Measurements from ENCODE around the gene SPG21.
"Not testable (repeated sequence)": the region's sequence is repeated elsewhere in the genome, so short reads cannot be mapped to it uniquely, and the experiment has no call there.

SPG21 gene

GRCh38 chr15:64989416-64990167 is at the start of gene SPG21:
SPG21 (minus strand) TSS chr15:64989914; CDS start chr15:64983569, 6,345 bp downstream.
- FAIRE-seq = peak; percentile 89
- peak; percentile 90 for DNase-seq (ENCODE audit: insufficient read length, low spot score)

- DNase-seq (ENCODE audit: insufficient read length, low spot score) (no peak), FAIRE-seq (no peak)
Measured at GRCh38 chr15:65038836-65039235, 49.1 kb upstream of the SPG21 start.

DNA sequence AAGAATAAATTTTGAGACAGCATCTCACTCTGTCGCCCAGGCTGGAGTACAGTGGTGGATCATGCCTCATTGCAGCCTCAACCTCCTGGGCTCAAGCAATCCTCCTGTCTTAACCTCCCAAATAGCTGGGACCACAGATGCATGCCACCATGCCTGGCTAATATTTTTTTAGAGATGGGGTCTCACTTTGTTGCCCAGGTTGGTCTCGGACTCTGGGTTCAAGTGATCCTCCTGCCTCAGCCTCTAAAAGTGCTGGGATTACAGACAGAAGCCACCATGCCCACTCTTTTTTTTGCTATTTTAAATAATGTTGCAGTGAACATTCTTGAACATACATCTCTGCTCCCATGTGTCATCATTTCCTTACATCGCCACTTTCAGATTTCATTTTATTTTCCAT is 48.7 kb upstream of the SPG21 start:
- DNase-seq (ENCODE audit: insufficient read length, low spot score) = no peak

GRCh38 chr15:65037309-65037708 is 47.6 kb upstream of the SPG21 start:
- DNase-seq (ENCODE audit: insufficient read length, low spot score) (no peak), FAIRE-seq (no peak)

More for the DNA sequence above, 48.7 kb upstream of the SPG21 start:
- FAIRE-seq = no peak

- DNase-seq (ENCODE audit: insufficient read length, low spot score) (no peak), FAIRE-seq (no peak)
Measured at GRCh38 chr15:65034719-65035118, 45.0 kb upstream of the SPG21 start.

DNA sequence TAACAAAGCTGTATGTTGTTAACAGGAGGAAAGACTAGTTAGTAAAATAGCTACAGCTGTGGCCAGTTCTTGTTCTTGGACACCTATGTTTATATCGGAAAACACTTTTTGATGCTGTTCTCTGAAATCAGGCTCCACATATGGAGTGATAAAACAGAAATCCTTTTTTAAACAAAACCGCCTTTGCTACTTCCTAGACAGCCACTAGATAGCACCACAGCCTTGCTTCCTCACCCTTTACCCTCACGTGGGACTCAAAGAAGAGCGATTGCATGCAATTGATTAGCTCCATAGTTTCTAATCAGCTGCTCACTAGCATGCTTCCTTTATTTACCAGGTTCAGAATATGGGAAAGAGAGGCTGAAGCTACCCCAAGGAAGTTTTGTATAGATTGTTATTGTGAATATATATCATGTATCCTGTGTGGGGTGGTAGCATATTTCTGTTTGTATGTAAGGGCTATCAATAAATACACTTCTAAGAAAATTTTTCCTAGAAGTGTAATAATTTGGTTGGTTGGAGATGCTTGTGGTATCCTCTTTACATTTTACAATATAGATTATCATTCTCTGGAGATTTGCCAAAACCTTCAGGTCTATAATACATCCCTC is 44.0 kb upstream of the SPG21 start:
- peak; percentile 82 for FAIRE-seq

GRCh38 chr15:65032801-65033537 is 43.3 kb upstream of the SPG21 start:
- FAIRE-seq = no peak

More for the DNA sequence above, 44.0 kb upstream of the SPG21 start:
- DNase-seq (ENCODE audit: insufficient read length, low spot score) = no peak

DNA sequence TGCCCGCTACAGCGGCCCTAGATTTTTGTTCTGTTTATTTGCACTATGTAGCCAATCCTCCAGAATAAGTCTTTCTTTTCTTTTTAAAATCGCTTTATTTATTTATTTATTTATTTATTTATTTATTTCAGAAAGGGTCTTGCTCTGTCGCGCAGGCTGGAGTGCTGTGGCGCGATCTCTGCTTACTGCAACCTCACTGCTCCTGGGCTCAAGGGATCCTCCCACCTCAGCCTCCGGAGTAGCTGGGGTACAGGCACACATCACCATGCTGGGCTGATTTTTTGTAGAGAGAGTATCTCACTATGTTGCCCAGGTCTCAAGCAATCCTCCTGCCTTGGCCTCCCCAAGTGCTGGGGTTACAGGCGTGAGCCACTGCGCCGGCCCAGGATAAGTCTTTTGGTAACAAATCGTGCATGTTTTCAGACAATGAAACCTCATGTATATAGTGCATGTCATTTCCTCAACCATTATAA is 40.1 kb upstream of the SPG21 start:
- DNase-seq (ENCODE audit: insufficient read length, low spot score) = no peak
- FAIRE-seq = no peak

More at GRCh38 chr15:65032801-65033537, 43.3 kb upstream of the SPG21 start:
- no peak for DNase-seq (ENCODE audit: insufficient read length, low spot score)

DNA sequence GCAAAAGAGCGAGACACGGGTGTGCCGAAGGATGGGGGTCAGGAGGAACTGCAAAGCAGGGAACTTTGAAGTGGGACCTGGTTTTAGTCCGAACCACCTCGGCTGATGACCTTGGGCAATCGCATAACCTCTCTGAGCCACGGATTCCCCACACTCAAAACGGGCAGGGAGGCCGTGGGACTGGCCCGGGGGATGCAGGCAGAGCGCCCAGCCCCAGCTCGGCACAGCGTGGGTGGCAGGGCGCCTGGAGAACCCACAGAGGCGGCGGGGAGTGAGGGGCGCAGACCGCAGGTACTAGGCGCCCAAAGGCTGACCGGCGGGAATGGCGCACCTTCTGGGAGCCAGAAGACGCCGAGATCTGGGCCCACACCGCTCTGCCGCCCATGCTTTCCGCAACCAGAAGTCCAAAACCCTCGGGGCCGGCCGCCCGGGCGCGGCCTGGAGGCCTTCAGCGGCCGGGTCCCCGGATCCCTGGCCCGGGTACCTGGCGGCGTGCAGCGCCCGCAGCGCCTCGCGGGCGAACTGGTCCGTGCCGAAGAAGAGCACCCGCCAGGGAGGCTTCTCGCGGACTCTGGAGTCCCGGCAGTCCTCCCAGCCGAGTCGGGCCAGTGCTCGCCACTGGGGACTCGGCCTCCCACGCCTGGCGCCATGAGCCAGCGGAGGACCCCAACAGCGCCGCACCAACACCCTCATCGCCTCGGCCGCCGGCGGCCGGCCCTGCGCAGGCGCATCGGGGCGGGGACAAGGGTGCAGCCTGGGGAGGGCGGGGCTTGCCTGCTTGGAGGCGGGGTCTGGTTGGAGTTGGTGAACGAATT is 39.4 kb upstream of the SPG21 start, which contains the start of gene MTFMT:
MTFMT (minus strand) TSS at position 719 of the 815 bp plus-strand sequence; CDS start at position 693, 26 bp downstream.
- FAIRE-seq (peak; percentile 28), DNase-seq (ENCODE audit: insufficient read length, low spot score) (peak; percentile 92)

GRCh38 chr15:65028338-65028737 is 38.6 kb upstream of the SPG21 start:
- DNase-seq (ENCODE audit: insufficient read length, low spot score) (no peak), FAIRE-seq (peak; percentile 14)

DNA sequence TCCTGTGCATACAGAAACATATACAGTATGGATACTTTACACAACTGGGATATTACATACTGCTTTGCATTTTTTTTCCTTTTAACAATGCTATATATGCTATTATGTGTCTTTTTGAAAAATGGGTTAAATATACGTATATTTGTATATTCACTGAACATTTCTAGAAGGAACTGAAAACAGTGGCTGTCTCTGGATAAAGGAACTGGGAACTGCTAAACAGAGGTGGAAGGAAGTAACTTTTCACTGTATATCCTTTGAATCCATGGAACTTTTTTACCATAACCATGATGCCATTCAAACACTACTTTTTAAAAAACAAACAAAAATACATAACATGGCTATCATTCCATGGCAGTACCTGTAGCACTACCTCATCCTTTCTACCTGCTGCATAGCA is 37.9 kb upstream of the SPG21 start:
- DNase-seq (ENCODE audit: insufficient read length, low spot score) = no peak
- no peak for FAIRE-seq

DNA sequence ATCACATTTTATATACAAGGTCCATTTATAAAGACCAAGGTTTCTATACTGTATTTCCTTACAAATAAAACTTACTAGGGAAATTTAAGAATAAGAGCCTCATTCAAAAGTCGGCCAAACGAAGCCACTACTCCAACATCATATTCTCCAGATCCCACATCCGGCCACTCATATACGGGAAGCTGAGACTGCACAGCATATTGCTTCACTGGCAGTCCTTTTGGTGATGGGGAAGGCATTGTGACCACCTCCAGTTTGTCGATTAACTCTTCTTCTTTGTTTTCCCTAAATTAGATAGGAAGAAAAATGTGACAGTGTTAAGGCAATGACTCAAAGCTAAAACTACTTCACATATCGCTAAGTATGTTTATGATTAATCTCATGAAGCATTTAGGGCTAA is 37.0 kb upstream of the SPG21 start:
- DNase-seq (ENCODE audit: insufficient read length, low spot score) = no peak
- FAIRE-seq = no peak

DNA sequence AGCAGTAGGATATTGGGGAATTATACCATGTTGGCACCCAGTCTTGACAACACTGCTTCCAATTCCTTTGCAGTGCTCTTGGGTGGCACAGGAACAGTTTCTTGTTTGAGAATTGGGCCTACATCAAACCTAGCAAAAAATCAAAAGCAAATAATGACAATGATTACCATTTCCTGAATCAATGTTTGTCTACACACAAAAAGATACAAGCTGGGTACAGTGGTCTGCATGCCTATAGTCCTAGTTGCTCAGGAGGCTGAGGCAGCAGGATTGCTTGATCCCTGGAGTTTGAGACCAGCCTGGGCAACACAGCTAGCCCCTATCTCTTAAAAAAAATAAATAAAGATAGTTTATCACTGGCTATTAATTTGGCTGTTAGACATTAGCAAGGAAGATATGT is 31.8 kb upstream of the SPG21 start:
- FAIRE-seq (no peak), DNase-seq (ENCODE audit: insufficient read length, low spot score) (no peak)

GRCh38 chr15:65020419-65020818 is 30.7 kb upstream of the SPG21 start:
- FAIRE-seq (no peak), DNase-seq (ENCODE audit: insufficient read length, low spot score) (no peak)

- not testable (repeated sequence) for DNase-seq (ENCODE audit: insufficient read length, low spot score); FAIRE-seq
Measured at GRCh38 chr15:65011198-65011597, 21.5 kb upstream of the SPG21 start.

- no peak for DNase-seq (ENCODE audit: insufficient read length, low spot score)
- FAIRE-seq = no peak
Measured at GRCh38 chr15:65008983-65009382, 19.3 kb upstream of the SPG21 start.

GRCh38 chr15:65006876-65007275 is 17.2 kb upstream of the SPG21 start:
- DNase-seq (ENCODE audit: insufficient read length, low spot score) = no peak
- FAIRE-seq = no peak

- FAIRE-seq (no peak), DNase-seq (ENCODE audit: insufficient read length, low spot score) (no peak)
Measured at GRCh38 chr15:65004993-65005392, 15.3 kb upstream of the SPG21 start.

DNA sequence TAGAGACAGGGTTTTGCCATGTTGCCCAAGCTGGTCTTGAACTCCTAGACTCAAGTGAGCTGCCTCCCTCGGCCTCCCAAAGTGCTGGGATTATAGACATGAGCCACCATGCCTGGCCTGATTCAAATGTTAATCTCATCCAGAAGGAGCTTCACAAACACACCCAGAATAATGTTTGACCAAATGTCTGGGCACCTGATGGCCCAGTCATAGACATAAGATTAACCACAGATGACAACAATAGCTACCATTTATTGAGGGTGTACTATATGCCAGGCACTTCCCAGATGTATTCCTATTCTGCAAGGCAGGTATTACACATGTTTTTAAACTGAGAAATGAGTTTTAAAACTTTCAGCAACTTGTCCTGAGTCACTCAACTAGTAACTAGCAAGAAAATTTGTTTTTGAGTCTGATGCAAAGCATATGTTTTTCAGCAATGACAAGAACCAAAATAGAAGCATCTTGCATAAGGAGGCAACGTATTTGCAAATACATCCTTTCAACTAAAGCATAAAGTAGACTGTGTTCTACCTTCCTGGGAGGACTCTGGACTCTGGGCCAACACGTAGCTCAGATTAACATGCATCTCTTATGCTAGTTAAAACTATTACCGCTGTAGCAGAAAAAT is 8.1 kb upstream of the SPG21 start:
- DNase-seq (ENCODE audit: insufficient read length, low spot score) = no peak

GRCh38 chr15:64997066-64997465 is 7.4 kb upstream of the SPG21 start:
- no peak for DNase-seq (ENCODE audit: insufficient read length, low spot score)
- no peak for FAIRE-seq

More for the DNA sequence above, 8.1 kb upstream of the SPG21 start:
- no peak for FAIRE-seq

Data from GM19239 (cell line).